IMR-90 (cell line): ENCODE results near the gene DCAF17. TPM values are rescaled to one million over a fixed set of nuclear protein-coding genes. Genes with fewer than 3 reads are reported as not detected.

Experiments used
- ATAC-seq: fragments of 200-7000 bp; cut with Tn5 transposase; 2 replicates; pipeline ENCODE4 v1.9.1; 2020; ENCODE audit warnings: low read depth, mild to moderate bottlenecking, moderate library complexity
- BruUV-seq: library from RNA; stranded (reverse); fragments of 400-500 nt; replicated peaks from 2 replicates; lab custom pipeline; 2021; lab: Mats Ljungman, UMichigan
- CTCF ChIA-PET: fragments of 300-600 bp; formaldehyde crosslinking; extraction: SDS; loops from one replicate; lab custom pipeline; 2021; ENCODE audit warnings: antibody characterized with exemption; lab: Yijun Ruan, JAX
- POLR2A ChIA-PET: fragments of 300-600 bp; sonication (Branson Sonifier 250); formaldehyde crosslinking; loops from one replicate; lab custom pipeline; 2022; ENCODE audit warnings: antibody characterized with exemption; ENCODE audit not compliant: unreplicated experiment; lab: Charles Lee
- DNase-seq: peaks from one replicate; pipeline ENCODE4 v3.0.0; 2013
- H2AFZ ChIP-seq: replicated peaks from 2 replicates; pipeline ENCODE3; 2013; ENCODE audit warnings: low read length, mild to moderate bottlenecking; ENCODE audit not compliant: poor library complexity
- H2AK5ac ChIP-seq: 2 replicates; pipeline ENCODE4 v1.6.1; 2013; ENCODE audit warnings: low read depth, low read length, inconsistent platforms
- H2AK9ac ChIP-seq: replicated peaks from 2 replicates; pipeline ENCODE3; 2013; ENCODE audit warnings: mild to moderate bottlenecking, low read depth, low read length, moderate library complexity; ENCODE audit not compliant: poor library complexity
- H2BK120ac ChIP-seq: 2 replicates; pipeline ENCODE4 v1.6.1; 2013; ENCODE audit warnings: low read depth, low read length, inconsistent platforms
- H2BK15ac ChIP-seq: 3 replicates; pipeline ENCODE4 v1.6.1; 2013; ENCODE audit warnings: low read depth, low read length, inconsistent platforms
- H2BK20ac ChIP-seq: 2 replicates; pipeline ENCODE4 v1.6.1; 2013; ENCODE audit warnings: low read depth, mild to moderate bottlenecking, inconsistent platforms, low read length, moderate library complexity
- H2BK5ac ChIP-seq: 2 replicates; pipeline ENCODE4 v1.6.1; 2013; ENCODE audit warnings: mild to moderate bottlenecking, low read depth, low read length, inconsistent platforms; ENCODE audit not compliant: poor library complexity, severe bottlenecking
- H3K14ac ChIP-seq: replicated peaks from 2 replicates; pipeline ENCODE4 v1.6.1; 2013; ENCODE audit warnings: low read depth, low read length, inconsistent platforms
- H3K18ac ChIP-seq: 2 replicates; pipeline ENCODE4 v1.6.1; 2013; ENCODE audit warnings: low read depth, low read length, control low read depth
- H3K23ac ChIP-seq: 2 replicates; pipeline ENCODE4 v1.6.1; 2013; ENCODE audit warnings: low read depth, low read length, inconsistent platforms
- H3K27ac ChIP-seq: 2 replicates; pipeline ENCODE4 v1.5.1; 2013; ENCODE audit warnings: mild to moderate bottlenecking, control low read depth, low read length; ENCODE audit not compliant: insufficient read depth
- H3K27me3 ChIP-seq: 2 replicates; pipeline ENCODE4 v1.6.1; 2013; ENCODE audit warnings: low read length; ENCODE audit not compliant: control insufficient read depth, insufficient read depth
- H3K36me3 ChIP-seq: 2 replicates; pipeline ENCODE4 v1.6.1; 2013; ENCODE audit warnings: low read length, mixed read lengths; ENCODE audit not compliant: control insufficient read depth, insufficient read depth
- H3K4ac ChIP-seq: 2 replicates; pipeline ENCODE4 v1.6.1; 2013; ENCODE audit warnings: low read depth, low read length, inconsistent platforms
- H3K4me1 ChIP-seq: 2 replicates; pipeline ENCODE4 v1.6.1; 2013; ENCODE audit warnings: low read length, mixed read lengths; ENCODE audit not compliant: control insufficient read depth, insufficient read depth
- H3K4me2 ChIP-seq: 2 replicates; pipeline ENCODE4 v1.6.1; 2013; ENCODE audit warnings: low read depth, mild to moderate bottlenecking, control low read depth, low read length, moderate library complexity
- H3K4me3 ChIP-seq: 2 replicates; pipeline ENCODE4 v1.5.1; 2013; ENCODE audit warnings: low read depth, mild to moderate bottlenecking, control low read depth, low read length, moderate library complexity; ENCODE audit not compliant: insufficient read depth
- H3K56ac ChIP-seq: 2 replicates; pipeline ENCODE4 v1.6.1; 2013; ENCODE audit warnings: low read length, inconsistent platforms; ENCODE audit not compliant: insufficient read depth; ENCODE audit errors: extremely low read depth
- H3K79me1 ChIP-seq, 2 experiments: 2 replicates each; pipeline ENCODE4 v1.6.1; 2013; ENCODE audit warnings: low read length in 2 of 2, inconsistent platforms in 1 of 2, low read depth in 1 of 2
- H3K9ac ChIP-seq: 2 replicates; pipeline ENCODE4 v1.6.1; 2013; ENCODE audit warnings: low read depth, low read length, control low read depth
- H3K9me1 ChIP-seq: 2 replicates; pipeline ENCODE4 v1.6.1; 2013; ENCODE audit warnings: low read length, inconsistent platforms; ENCODE audit not compliant: insufficient read depth
- H3K9me3 ChIP-seq: 2 replicates; pipeline ENCODE4 v1.6.1; 2013; ENCODE audit warnings: low read length; ENCODE audit not compliant: control insufficient read depth, insufficient read depth
- H4K20me1 ChIP-seq: 2 replicates; pipeline ENCODE4 v1.6.1; 2013; ENCODE audit warnings: low read length, inconsistent platforms; ENCODE audit not compliant: insufficient read depth
- H4K5ac ChIP-seq: 2 replicates; pipeline ENCODE4 v1.6.1; 2013; ENCODE audit warnings: mild to moderate bottlenecking, low read depth, low read length, control low read depth
- H4K8ac ChIP-seq, 2 experiments: 2 replicates each; pipeline ENCODE4 v1.6.1; 2013; ENCODE audit warnings: low read depth in 2 of 2, low read length in 2 of 2, control low read depth in 1 of 2, inconsistent platforms in 1 of 2
- H4K91ac ChIP-seq: 2 replicates; pipeline ENCODE4 v1.6.1; 2013; ENCODE audit warnings: low read depth, low read length, inconsistent platforms; ENCODE audit not compliant: insufficient read depth
- SMC3 ChIP-seq: fragments of 150-350 bp; IDR thresholded peaks from 2 replicates; pipeline ENCODE4 v1.6.1; 2016; ENCODE audit warnings: low read depth, mild to moderate bottlenecking, antibody characterized with exemption, low read length, moderate library complexity
- WGBS, 2 experiments: methylation state at CpG; one replicate each; pipeline versions ENCODE4 v1.1.5 to v1.1.7; 2013; ENCODE audit warnings: missing lambda C conversion rate in 2 of 2; ENCODE audit not compliant: insufficient read length in 1 of 2; ENCODE audit errors: extremely low coverage in 2 of 2; 5-methylcytosine and 5-hydroxymethylcytosine counted together
- dilution Hi-C: fragments of 300-500 bp; cut with HindIII; formaldehyde crosslinking; loops from one replicate; pipeline ENCODE4 v1.14.3; 2018; ENCODE audit warnings: low sequenced_read_pairs; ENCODE audit not compliant: unreplicated experiment
- in situ Hi-C: fragments of 300-500 bp; cut with MboI; formaldehyde crosslinking; loops from 3 replicates; pipeline ENCODE4 v1.14.3; 2019; ENCODE audit warnings: low sequenced_read_pairs, inconsistent platforms, mixed read lengths
- intact Hi-C: fragments of 100-400 bp; cut with micrococcal nuclease; formaldehyde crosslinking; loops from 2 replicates; pipeline ENCODE4 v1.10.0; 2022
- polyA plus RNA-seq, 3 experiments: library from polyadenylated mRNA; depleted of rRNA; stranded (reverse); fragments of >200 nt; gene quantifications; 2 replicates each; pipeline ENCODE4 v1.2.3, GENCODE V29; 2012; ENCODE audit warnings: low replicate concordance in 1 of 3
- total RNA-seq: library from RNA; depleted of rRNA; stranded (reverse); fragments of >200 nt; gene quantifications from 2 replicates; pipeline ENCODE4 v1.2.3, GENCODE V29; 2012

The DCAF17 gene
- total and polyA plus RNA-seq, 2 of the 4 experiments (the other 2 are of a cell fraction), result 6.7 to 13.1 TPM

GRCh38 chr2:171407030-171407675 is 26.9 kb upstream of the DCAF17 start:
- Histone ChIP-seq H3K4ac (no peak overlapping the region), H2BK15ac (no peak overlapping the region), H3K9me3 (no peaks in the 10 kb centered on the region), H3K56ac (no peak overlapping the region), H4K5ac (no peak overlapping the region), H3K9ac (no peak overlapping the region), H2AFZ (no peak overlapping the region), H3K36me3 (no peaks in the 10 kb centered on the region), H4K20me1 (no peaks in the 10 kb centered on the region), H3K18ac (no peak overlapping the region), H3K4me3 (no peak overlapping the region), H4K8ac (no peak overlapping the region), H3K4me1 (peaks cover 13% of the 10 kb centered on the region), H3K27ac (no peak overlapping the region), H3K14ac (no peak overlapping the region), H2AK5ac (no peak overlapping the region), H3K23ac (no peak overlapping the region), H3K9me1 (peaks cover 5% of the 10 kb centered on the region), H3K27me3 (no peaks in the 10 kb centered on the region), H2BK120ac (no peak overlapping the region), H2BK5ac (no peak overlapping the region), H4K91ac (no peak overlapping the region), H3K4me2 (no peak overlapping the region), H2AK9ac (no peak overlapping the region), H3K79me1 (peaks cover 18 to 32% of the 10 kb centered on the region in 2 experiments; a peak in 2 of 4 replicates), H2BK20ac (no peak overlapping the region)
- ATAC-seq (no peak), DNase-seq (no peak)
- WGBS, 2 experiments, result no CpG with 5 or more reads among the region's 4 CpGs
- intact Hi-C loops, result no loop called here
- ChIA-PET POLR2A (no interaction called here), CTCF (interaction anchor here (0.6 kb wide), 1 partner anchor 11 kb away, joined by 5 read pairs; no protein-coding TSS in a partner anchor)
- dilution Hi-C loops, result no loop called here
- BruUV-seq, result no TSS peak
- in situ Hi-C loops, result no loop called here
- no peak for TF ChIP-seq SMC3
